Astrocyte of the hippocampus (primary cell): ENCODE data around the gene GRM7.
A peak's percentile ranks its signal among the peaks of the same experiment; 100 is the strongest.

Source experiments
- DNase-seq: peaks from one replicate; pipeline ENCODE4 v3.0.0; 2011; ENCODE audit warnings: low read depth, low spot score

Gene GRM7

GRCh38 chr3:7646851-7647250 lies 785.9 kb downstream of the GRM7 start:
- DNase-seq = no peak

- no peak for DNase-seq
Measured at GRCh38 chr3:7650466-7650865, 789.6 kb downstream of the GRM7 start.

- no peak for DNase-seq
Measured at GRCh38 chr3:7651274-7651673, 790.4 kb downstream of the GRM7 start.

- DNase-seq = no peak
Measured at GRCh38 chr3:7657214-7658112, 796.5 kb downstream of the GRM7 start.

GRCh38 chr3:7658294-7658693 lies 797.4 kb downstream of the GRM7 start:
- DNase-seq = no peak

GRCh38 chr3:7659079-7659478 lies 798.2 kb downstream of the GRM7 start:
- no peak for DNase-seq

- no peak for DNase-seq
Measured at GRCh38 chr3:7663771-7664170, 802.9 kb downstream of the GRM7 start.

- DNase-seq = no peak
Measured at GRCh38 chr3:7667774-7668173, 806.9 kb downstream of the GRM7 start.

GRCh38 chr3:7669641-7670040 lies 808.7 kb downstream of the GRM7 start:
- no peak for DNase-seq

- no peak for DNase-seq
Measured at GRCh38 chr3:7678521-7678920, 817.6 kb downstream of the GRM7 start.

- peak; percentile 96 for DNase-seq
Measured at GRCh38 chr3:7682822-7683229, 821.9 kb downstream of the GRM7 start.

- no peak for DNase-seq
Measured at GRCh38 chr3:7683426-7683825, 822.5 kb downstream of the GRM7 start.

GRCh38 chr3:7684182-7684715 lies 823.3 kb downstream of the GRM7 start:
- peak; percentile 4 for DNase-seq

GRCh38 chr3:7687428-7688147 lies 826.7 kb downstream of the GRM7 start:
- DNase-seq = no peak

- no peak for DNase-seq
Measured at GRCh38 chr3:7692866-7693265, 832.0 kb downstream of the GRM7 start.

- DNase-seq = no peak
Measured at GRCh38 chr3:7693976-7694375, 833.1 kb downstream of the GRM7 start.

GRCh38 chr3:7695049-7695448 lies 834.1 kb downstream of the GRM7 start:
- no peak for DNase-seq

GRCh38 chr3:7696320-7696719 lies 835.4 kb downstream of the GRM7 start:
- DNase-seq = peak; percentile 31

GRCh38 chr3:7697548-7697947 lies 836.6 kb downstream of the GRM7 start:
- DNase-seq = no peak

GRCh38 chr3:7700539-7700938 lies 839.6 kb downstream of the GRM7 start:
- no peak for DNase-seq

- no peak for DNase-seq
Measured at GRCh38 chr3:7700977-7701376, 840.1 kb downstream of the GRM7 start.

- peak; percentile 23 for DNase-seq
Measured at GRCh38 chr3:7707187-7707586, 846.3 kb downstream of the GRM7 start.
